8988T (cell line): ENCODE data around the gene CCDC137.

Experiments
- DNase-seq: peaks from one replicate; pipeline ENCODE4 v3.0.0; 2011

The CCDC137 gene

DNA sequence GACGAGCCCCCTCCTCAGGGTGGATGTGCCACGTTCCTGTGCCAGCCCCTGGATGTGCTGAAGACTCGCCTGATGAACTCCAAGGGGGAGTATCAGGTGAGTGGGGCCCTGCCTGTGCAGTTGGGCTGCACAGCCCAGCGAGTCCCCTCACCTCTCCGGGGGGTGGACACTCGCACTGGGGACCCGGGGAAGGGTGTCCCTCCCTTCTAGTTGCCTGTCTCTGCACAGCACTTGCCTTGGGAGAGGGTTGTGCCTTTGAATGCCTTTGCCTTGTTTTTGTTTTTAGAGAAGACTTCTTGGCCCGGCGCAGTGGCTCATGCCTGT is 51.2 kb downstream of the CCDC137 start:
- no peak for DNase-seq

DNA sequence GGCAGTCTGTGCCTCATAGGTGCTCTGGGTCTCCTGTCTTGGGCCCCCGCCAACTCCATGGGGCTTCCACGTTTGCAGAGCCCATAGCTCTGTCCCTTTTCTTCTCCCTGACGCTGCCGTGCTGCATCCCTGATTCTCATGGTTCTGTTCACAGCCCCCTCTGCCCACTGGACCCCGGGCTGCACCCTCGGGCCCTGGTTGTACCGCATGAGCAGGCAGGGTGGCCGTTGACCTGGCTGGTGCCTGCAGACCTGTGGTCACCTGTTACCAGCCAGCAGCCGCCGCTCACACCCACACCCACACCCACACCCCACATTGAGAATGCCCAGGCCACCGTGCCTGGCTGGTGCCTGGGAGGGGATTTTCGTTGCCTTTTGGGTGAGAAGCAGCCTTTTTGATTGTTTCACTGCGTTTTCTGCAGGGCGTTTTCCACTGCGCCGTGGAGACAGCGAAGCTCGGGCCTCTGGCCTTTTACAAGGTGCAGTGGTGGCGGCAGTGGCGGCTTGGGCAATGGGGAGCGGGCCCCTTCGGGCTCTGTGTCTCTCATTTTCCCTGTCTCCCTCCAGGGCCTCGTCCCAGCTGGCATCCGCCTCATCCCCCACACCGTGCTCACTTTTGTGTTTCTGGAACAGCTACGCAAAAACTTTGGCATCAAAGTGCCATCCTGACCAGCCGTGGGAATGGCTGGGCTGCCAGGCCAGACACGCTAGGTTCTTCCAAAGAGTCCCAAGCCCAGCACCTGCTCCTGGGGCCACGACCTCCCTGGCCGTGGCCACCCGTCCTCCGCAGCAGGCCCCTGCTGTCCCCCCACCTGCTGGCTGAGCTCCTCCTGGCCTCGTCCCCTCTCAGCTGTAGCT is 53.1 kb downstream of the CCDC137 start:
- no peak for DNase-seq

DNA sequence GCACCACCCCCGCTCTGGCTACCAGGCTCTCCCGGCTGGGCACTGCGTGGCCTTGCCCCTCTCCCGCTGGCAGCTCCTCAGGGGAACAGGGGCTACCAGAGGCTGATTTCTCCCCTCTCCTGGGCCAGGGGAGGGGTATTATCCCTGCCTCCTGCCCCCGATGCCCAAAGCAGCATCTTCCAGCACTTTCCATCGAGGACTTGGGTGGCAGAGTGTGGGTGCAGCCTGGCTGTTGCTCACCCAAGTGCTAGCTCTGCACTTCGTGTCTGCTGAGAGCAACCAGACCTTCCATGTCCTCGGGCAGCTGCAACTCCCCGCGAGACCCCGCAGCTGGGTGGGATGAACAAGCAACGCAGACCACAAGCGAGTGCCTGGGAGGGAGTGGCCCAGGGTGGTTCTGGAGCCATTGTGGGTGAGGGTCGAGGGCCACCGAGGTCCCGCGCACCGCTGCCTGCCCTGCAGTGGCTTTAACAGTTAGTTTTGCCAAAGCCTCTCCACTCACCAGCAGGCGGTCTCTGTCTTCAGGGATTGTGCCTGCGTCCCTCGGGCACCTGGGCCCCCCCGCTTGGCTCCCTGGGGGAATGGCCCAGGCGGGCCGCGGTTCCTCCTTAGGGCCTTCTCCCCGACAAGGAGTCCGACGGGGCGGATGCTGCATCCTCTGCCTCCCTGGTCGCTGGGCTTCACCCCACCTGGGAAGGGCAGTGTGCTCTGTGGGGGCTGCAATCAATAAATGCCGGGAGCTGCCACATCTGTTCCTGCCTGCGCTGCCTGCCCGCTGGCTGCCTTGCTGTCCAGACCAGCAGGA is 53.9 kb downstream of the CCDC137 start:
- DNase-seq = no peak

DNA sequence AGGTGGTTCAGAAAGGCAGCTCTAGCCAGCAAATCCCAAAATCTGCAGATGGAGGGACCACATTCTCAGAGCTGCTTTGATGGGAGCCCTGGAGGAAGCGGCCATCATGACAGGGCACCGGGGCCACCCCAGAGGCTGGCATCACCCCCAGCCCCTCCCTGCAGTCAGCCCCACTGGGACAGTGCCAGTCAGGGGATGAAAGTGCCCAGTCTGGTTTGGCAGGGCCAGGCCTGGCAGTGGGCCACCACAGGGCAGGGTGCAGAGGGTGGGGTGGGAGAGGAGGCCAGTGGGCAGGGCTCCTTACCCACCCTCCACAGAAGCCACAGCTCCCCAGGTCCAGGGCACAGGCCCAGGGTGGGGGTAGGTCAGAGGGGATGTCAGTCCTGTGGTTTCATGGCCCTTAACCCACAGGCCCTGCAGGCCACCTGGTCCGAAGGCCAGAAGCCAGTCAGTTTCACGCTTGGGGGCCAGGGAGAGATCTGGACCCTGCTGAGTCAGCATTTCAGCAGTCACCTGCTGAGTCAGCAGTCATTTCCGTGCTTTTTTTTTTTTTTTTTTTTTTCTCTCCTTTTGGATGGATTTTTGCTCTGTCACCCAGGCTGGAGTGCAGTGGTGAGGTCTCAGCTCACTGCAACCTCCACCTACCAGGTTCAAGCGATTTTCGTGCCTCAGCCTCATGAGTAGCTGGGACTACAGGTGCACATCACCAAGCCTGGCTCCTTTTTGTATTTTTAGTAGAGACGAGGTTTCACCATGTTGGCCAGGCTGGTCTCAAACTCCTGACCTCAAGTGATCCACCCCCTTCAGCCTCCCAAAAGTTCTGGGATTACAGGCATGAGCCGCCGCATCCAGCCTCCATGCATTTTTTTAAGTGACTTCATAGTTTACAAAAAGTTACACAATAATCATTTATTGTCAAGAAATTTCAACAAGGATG is 55.9 kb downstream of the CCDC137 start:
- peak; percentile 21 for DNase-seq
